Liver (tissue), 2 donors: ENCODE data around the gene AMBRA1.

Source experiments
- CTCF ChIP-seq: fragments of 150-350 bp; IDR thresholded peaks from 2 replicates; pipeline ENCODE4 v1.5.1; 2017; ENCODE audit warnings: improper control_type of control experiment, low read depth, low read length; ENCODE audit not compliant: missing input control
- ZBTB33 ChIP-seq: IDR thresholded peaks from 2 replicates; pipeline ENCODE4 v1.6.1; 2016; ENCODE audit warnings: antibody characterized with exemption
- donor health status: healthy.

GRCh38 chr11:46375392-46376101 lies 218.3 kb downstream of the AMBRA1 start:
- TF ChIP-seq ZBTB33: no peak
- TF ChIP-seq CTCF: no peak
